K562 (cell line): ENCODE data around the gene PAFAH2. TPM values are rescaled to one million over a fixed set of nuclear protein-coding genes. Genes with fewer than 3 reads are reported as not detected.

Source experiments
- ATAC-seq: fragments of 200-7000 bp; cut with Tn5 transposase; 3 replicates; pipeline ENCODE4 v1.9.1; 2020; ENCODE audit warnings: moderate library complexity
- BruUV-seq: library from RNA; stranded (reverse); fragments of 400-500 nt; replicated peaks from 2 replicates; lab custom pipeline; 2021; lab: Mats Ljungman, UMichigan
- CTCF ChIA-PET: fragments of 300-600 bp; formaldehyde crosslinking; extraction: SDS; loops from one replicate; lab custom pipeline; 2021; ENCODE audit warnings: low intra/inter-chr PET ratio; lab: Yijun Ruan, JAX
- POLR2A ChIA-PET: fragments of 300-600, 350-650 bp; sonication (Branson Sonifier 250); formaldehyde crosslinking; extraction: SDS; loops from one replicate; lab custom pipeline; 2021; ENCODE audit warnings: antibody characterized with exemption, inconsistent platforms; lab: Yijun Ruan, JAX
- DNase-seq, 4 experiments: peaks; one replicate each; pipeline versions ENCODE4 v3.0.0 to v3.0.0-alpha.2; 2011 to 2018; ENCODE audit warnings: low spot score in 3 of 4, mixed read lengths in 3 of 4; ENCODE audit errors: extremely low read depth in 1 of 4
- FAIRE-seq: peaks from 2 replicates; lab custom pipeline; 2011; peaks lifted over from hg19 to GRCh38; lab: Jason Lieb, UNC
- H2AFZ ChIP-seq: 2 replicates; pipeline ENCODE4 v1.6.0; 2011; ENCODE audit warnings: low read depth, low read length, control low read depth, inconsistent platforms
- H3K27ac ChIP-seq: fragments of 200-600 bp; 3 replicates; pipeline ENCODE4 v1.8.0; 2011; ENCODE audit warnings: low read depth, mild to moderate bottlenecking, control low read depth, inconsistent platforms, low read length, moderate library complexity, mixed read lengths; ENCODE audit errors: extremely low read depth
- H3K27me3 ChIP-seq, 2 experiments: fragments of 300-600 bp in 1 of 2; 2 replicates in 1 of 2; 3 replicates in 1 of 2; pipeline versions ENCODE4 v1.6.0 to v1.8.0; 2011; ENCODE audit warnings: inconsistent platforms in 2 of 2, low read length in 2 of 2, mild to moderate bottlenecking in 1 of 2, mixed read lengths in 1 of 2, moderate library complexity in 1 of 2; ENCODE audit not compliant: control insufficient read depth in 2 of 2, insufficient read depth in 2 of 2
- H3K36me3 ChIP-seq: fragments of 300-600 bp; 3 replicates; pipeline ENCODE4 v1.8.0; 2011; ENCODE audit warnings: mild to moderate bottlenecking, low read length, inconsistent platforms; ENCODE audit not compliant: control insufficient read depth, insufficient read depth
- H3K4me1 ChIP-seq, 2 experiments: fragments of 200-600 bp in 1 of 2; replicated peaks in 1 of 2; 2 replicates in 1 of 2; 3 replicates in 1 of 2; pipeline versions ENCODE4 v1.5.1 to v1.8.0; 2011; ENCODE audit warnings: inconsistent platforms in 2 of 2, low read length in 2 of 2, mild to moderate bottlenecking in 1 of 2, mixed read lengths in 1 of 2, moderate library complexity in 1 of 2; ENCODE audit not compliant: control insufficient read depth in 2 of 2, insufficient read depth in 2 of 2
- H3K4me2 ChIP-seq: 2 replicates; pipeline ENCODE4 v1.6.1; 2011; ENCODE audit warnings: low read length, control low read depth, inconsistent platforms, mixed read lengths; ENCODE audit not compliant: insufficient read depth
- H3K4me3 ChIP-seq: fragments of 200-600 bp; sonication (generic), shearing (Covaris generic); 2 replicates; pipeline ENCODE4 v1.5.1; 2016; ENCODE audit warnings: control low read depth, inconsistent platforms
- H3K79me2 ChIP-seq: fragments of 200-600 bp; 3 replicates; pipeline ENCODE4 v1.8.0; 2011; ENCODE audit warnings: low read length, inconsistent platforms; ENCODE audit not compliant: control insufficient read depth, insufficient read depth
- H3K9ac ChIP-seq, 2 experiments: 2 replicates each; pipeline versions ENCODE4 v1.6.0 to v1.6.1; 2011; ENCODE audit warnings: low read depth in 2 of 2, low read length in 2 of 2, control low read depth in 1 of 2, inconsistent platforms in 1 of 2, mild to moderate bottlenecking in 1 of 2, mixed read lengths in 1 of 2; ENCODE audit not compliant: insufficient read depth in 1 of 2
- H3K9me1 ChIP-seq: one replicate; pipeline ENCODE4 v1.6.0; 2011; ENCODE audit warnings: inconsistent platforms, mild to moderate bottlenecking, low read length, moderate library complexity; ENCODE audit not compliant: control insufficient read depth, insufficient read depth
- H3K9me3 ChIP-seq: replicated peaks from 2 replicates; pipeline ENCODE4 v1.5.1; 2011; ENCODE audit warnings: low read depth, low read length, inconsistent platforms; ENCODE audit not compliant: control insufficient read depth, insufficient read depth
- H4K20me1 ChIP-seq: replicated peaks from 2 replicates; pipeline ENCODE4 v1.6.1; 2011; ENCODE audit warnings: low read length, inconsistent platforms, mixed read lengths; ENCODE audit not compliant: control insufficient read depth, insufficient read depth
- DACH1 ChIP-seq: fragments of 450-650 bp; IDR thresholded peaks from 2 replicates; pipeline ENCODE4 v1.6.1; 2018; ENCODE audit not compliant: partially characterized antibody
- ELK1 ChIP-seq: sonication (generic); formaldehyde crosslinking; IDR thresholded peaks from 2 replicates; pipeline ENCODE4 v1.8.1; 2022; ENCODE audit warnings: missing genetic modification reagents
- FOSL1 ChIP-seq: fragments of 200-800 bp; sonication (Bioruptor generic); conservative IDR thresholded peaks from 2 replicates; pipeline ENCODE4 v1.6.1; 2016; ENCODE audit warnings: missing genetic modification characterization, missing compliant biosample characterization
- JUND ChIP-seq, 2 experiments: IDR thresholded peaks; 2 replicates in 1 of 2; 3 replicates in 1 of 2; pipeline ENCODE4 v1.6.1; 2011; ENCODE audit warnings: borderline replicate concordance in 2 of 2, low read depth in 2 of 2, low read length in 2 of 2, improper control_type of control experiment in 1 of 2, missing biosample characterization in 1 of 2, missing genetic modification characterization in 1 of 2, missing genetic modification reagents in 1 of 2
- KLF1 ChIP-seq: fragments of 450-650 bp; IDR thresholded peaks from 2 replicates; pipeline ENCODE4 v1.6.1; 2016; ENCODE audit warnings: missing genetic modification characterization, missing compliant biosample characterization
- NR3C1 ChIP-seq: sonication (generic); formaldehyde crosslinking; IDR thresholded peaks from 2 replicates; pipeline ENCODE4 v1.8.1; 2022; ENCODE audit warnings: missing genetic modification reagents
- PCBP2 ChIP-seq: fragments of 200-400 bp; formaldehyde crosslinking; IDR thresholded peaks from 2 replicates; pipeline ENCODE4 v1.6.1; 2018; ENCODE audit warnings: low read length, low read depth, mild to moderate bottlenecking, moderate library complexity; ENCODE audit not compliant: poor library complexity, severe bottlenecking
- RERE ChIP-seq: sonication (generic); formaldehyde crosslinking; IDR thresholded peaks from 2 replicates; pipeline ENCODE4 v1.8.0; 2023; ENCODE audit warnings: missing genetic modification reagents, mild to moderate bottlenecking, borderline replicate concordance
- SMAD2 ChIP-seq: fragments of 150-350 bp; IDR thresholded peaks from 2 replicates; pipeline ENCODE4 v1.6.1; 2014; ENCODE audit warnings: low read depth, mild to moderate bottlenecking, low read length
- TCF7L2 ChIP-seq: fragments of 150-350 bp; IDR thresholded peaks from 2 replicates; pipeline ENCODE4 v1.6.1; 2016; ENCODE audit warnings: low read depth, mild to moderate bottlenecking, low read length, moderate library complexity
- ZBTB33 ChIP-seq: sonication (generic); formaldehyde crosslinking; IDR thresholded peaks from 2 replicates; pipeline ENCODE4 v1.8.1; 2023; ENCODE audit warnings: mild to moderate bottlenecking, missing genetic modification reagents
- ZNF12 ChIP-seq: sonication (generic); formaldehyde crosslinking; IDR thresholded peaks from 2 replicates; pipeline ENCODE4 v1.4.0; 2020; ENCODE audit warnings: mild to moderate bottlenecking, missing genetic modification reagents
- ZNF121 ChIP-seq: sonication (generic); formaldehyde crosslinking; conservative IDR thresholded peaks from 2 replicates; pipeline ENCODE4 v1.8.0; 2022; ENCODE audit warnings: missing genetic modification reagents
- ZNF133 ChIP-seq: fragments of 250-450 bp; sonication (Bioruptor Pico); IDR thresholded peaks from 2 replicates; pipeline ENCODE4 v1.4.0; 2020; ENCODE audit warnings: mild to moderate bottlenecking
- ZNF316 ChIP-seq: fragments of 450-650 bp; IDR thresholded peaks from 2 replicates; pipeline ENCODE4 v1.6.1; 2016
- WGBS: fragments of 100-300 bp; shearing (Covaris generic); methylation state at CpG from one replicate; pipeline ENCODE4 v1.1.6; 2016; ENCODE audit warnings: low coverage, mixed read lengths; ENCODE audit not compliant: insufficient coverage; ENCODE audit errors: missing lambda C conversion rate; 5-methylcytosine and 5-hydroxymethylcytosine counted together
- in situ Hi-C: fragments of 300-500 bp; cut with MboI; formaldehyde crosslinking; loops from 4 replicates; pipeline ENCODE4 v1.15.0; 2018; ENCODE audit warnings: inconsistent platforms, mixed read lengths
- intact Hi-C: fragments of 100-400 bp; cut with micrococcal nuclease; formaldehyde crosslinking; loops from 2 replicates; pipeline ENCODE4 v1.14.2; 2022
- polyA plus RNA-seq, 8 experiments: library from polyadenylated mRNA; depleted of rRNA in 4 of 8; stranded (reverse) in 5 of 8; unstranded in 3 of 8; fragments of >200 nt; fragmentation: Nextera tagmentation in 2 of 8; fragmentation: Illumina TruSeq in 1 of 8; extraction: Ambion mirVana in 2 of 8; extraction: Trizol in 1 of 8; gene quantifications; 2 replicates each; pipeline versions ENCODE4 v1.2.1 to v1.2.3, GENCODE V29; 2011 to 2014; ENCODE audit warnings: inconsistent platforms in 1 of 8, missing spikeins in 1 of 8
- total RNA-seq, 7 experiments: library from RNA; depleted of rRNA in 6 of 7; stranded (reverse); fragments of >200 nt in 6 of 7; fragmentation: Illumina TruSeq in 2 of 7; extraction: Trizol in 2 of 7; gene quantifications; 2 replicates each; pipeline versions ENCODE4 v1.2.1 to v1.2.3, GENCODE V29; 2011 to 2021; ENCODE audit warnings: low replicate concordance in 1 of 7

PAFAH2 gene
- total and polyA plus RNA-seq, 9 of the 15 experiments (the other 6 are each of a cell fraction or from before 2014, with no cell fraction given): 4.2 to 10.9 (median 6.8) TPM

GRCh38 chr1:25985670-25986069 is 12.2 kb downstream of the PAFAH2 start:
- ChIA-PET CTCF (no interaction called here), POLR2A (interaction anchor here (0.6 to 2.6 kb wide), 2 partner anchors 17 to 136 kb away, joined by 3 to 8 read pairs; no protein-coding TSS in a partner anchor)
- ATAC-seq: no peak
- no peak for TF ChIP-seq ZNF133 (CRISPR knock-in tag)
- no peak for TF ChIP-seq JUND (IDR thresholded peaks at IDR 0.05; ENCODE audit: borderline replicate concordance, low read depth, low read length)
- no peak for TF ChIP-seq JUND (tag; IDR thresholded peaks at IDR 0.05; ENCODE audit: borderline replicate concordance, low read depth, low read length)
- no peak for TF ChIP-seq RERE (CRISPR knock-in tag)
- TF ChIP-seq ZNF12 (CRISPR knock-in tag): no peak
- TF ChIP-seq ELK1 (CRISPR knock-in tag): no peak
- TF ChIP-seq NR3C1 (CRISPR knock-in tag): no peak
- no peak for TF ChIP-seq ZNF316
- TF ChIP-seq SMAD2: no peak
- no peak for TF ChIP-seq PCBP2
- TF ChIP-seq FOSL1 (tag): no peak
- TF ChIP-seq TCF7L2: no peak
- no peak for TF ChIP-seq ZBTB33 (CRISPR knock-in tag)
- TF ChIP-seq DACH1: no peak
- TF ChIP-seq KLF1 (tag): no peak
- no peak for TF ChIP-seq ZNF121 (CRISPR knock-in tag)
- Histone ChIP-seq H3K4me2 (no peak overlapping the region), H3K27me3 (no peaks in the 10 kb centered on the region), H3K4me1 (peaks cover 2 to 5% of the 10 kb centered on the region in 2 experiments; a peak in 2 of 5 replicates), H3K9me3 (no peaks in the 10 kb centered on the region), H2AFZ (no peak overlapping the region), H3K27ac (no peak overlapping the region), H4K20me1 (no peaks in the 10 kb centered on the region), H3K79me2 (no peaks in the 10 kb centered on the region), H3K36me3 (peaks cover 49% of the 10 kb centered on the region), H3K4me3 (no peak overlapping the region), H3K9ac (no peak overlapping the region), H3K9me1 (no peaks in the 10 kb centered on the region)
- FAIRE-seq: no peak
- intact Hi-C loops (no loop called here), in situ Hi-C loops (no loop called here)
- DNase-seq: no peak
- WGBS: 97% methylated on average over 3 of the region's 3 CpGs
- BruUV-seq: no TSS peak
